ENCODE measurements around the gene MISFA.
"Not testable (repeated sequence)": the region's sequence is repeated elsewhere in the genome, so short reads cannot be mapped to it uniquely, and the experiment has no call there.

MISFA gene

GRCh38 chr11:18633256-18634139 is 33.9 kb downstream of the MISFA start:
- peak overlapping the region; percentile 99 for H3K4me3 ChIP-seq (ENCODE audit: control insufficient read depth, low read depth, low read length)
- TF ChIP-seq CTCF (conservative IDR thresholded peaks at IDR 0.05; ENCODE audit: control insufficient read depth, insufficient read depth, low read depth, low read length) = no peak
- DNase-seq (ENCODE audit: low read depth) = peak; percentile 66

- TF ChIP-seq CTCF (conservative IDR thresholded peaks at IDR 0.05; ENCODE audit: control insufficient read depth, insufficient read depth, low read depth, low read length) = no peak
- H3K4me3 ChIP-seq (ENCODE audit: control insufficient read depth, low read depth, low read length) = peak within 1 kb of the TSS; percentile 99
- peak; percentile 99 for DNase-seq (ENCODE audit: low read depth)
Observed at GRCh38 chr11:18634140-18635032, 34.8 kb downstream of the MISFA start, which contains the start of gene SPTY2D1. SPTY2D1 (minus strand) TSS chr11:18634342; CDS start chr11:18634257, 85 bp downstream.

- no peak for TF ChIP-seq CTCF (conservative IDR thresholded peaks at IDR 0.05; ENCODE audit: control insufficient read depth, insufficient read depth, low read depth, low read length)
- DNase-seq (ENCODE audit: low read depth) = no peak
Observed at GRCh38 chr11:18641677-18642076, 42.1 kb downstream of the MISFA start.

GRCh38 chr11:18643034-18643433 is 43.4 kb downstream of the MISFA start:
- not testable (repeated sequence) for H3K4me3 ChIP-seq (ENCODE audit: control insufficient read depth, low read depth, low read length); DNase-seq (ENCODE audit: low read depth)

More at GRCh38 chr11:18641677-18642076, 42.1 kb downstream of the MISFA start:
- no peak overlapping the region for H3K4me3 ChIP-seq (ENCODE audit: control insufficient read depth, low read depth, low read length)

GRCh38 chr11:18650353-18650752 is 50.8 kb downstream of the MISFA start:
- TF ChIP-seq CTCF (conservative IDR thresholded peaks at IDR 0.05; ENCODE audit: control insufficient read depth, insufficient read depth, low read depth, low read length) = no peak
- DNase-seq (ENCODE audit: low read depth) = no peak
- no peak overlapping the region for H3K4me3 ChIP-seq (ENCODE audit: control insufficient read depth, low read depth, low read length)

GRCh38 chr11:18650859-18651557 is 51.4 kb downstream of the MISFA start:
- no peak overlapping the region for H3K4me3 ChIP-seq (ENCODE audit: control insufficient read depth, low read depth, low read length)
- peak; percentile 76 for DNase-seq (ENCODE audit: low read depth)
- TF ChIP-seq CTCF (conservative IDR thresholded peaks at IDR 0.05; ENCODE audit: control insufficient read depth, insufficient read depth, low read depth, low read length) = peak; percentile 79
